ENCODE results near the gene KYNU. TPM values are rescaled to one million over a fixed set of nuclear protein-coding genes. Genes with fewer than 3 reads are reported as not detected.

The KYNU gene
- total and polyA plus RNA-seq, 2 of the 13 experiments (the other 11 are each of a cell fraction or from before 2014, with no cell fraction given): 21.9 to 68.6 TPM

DNA sequence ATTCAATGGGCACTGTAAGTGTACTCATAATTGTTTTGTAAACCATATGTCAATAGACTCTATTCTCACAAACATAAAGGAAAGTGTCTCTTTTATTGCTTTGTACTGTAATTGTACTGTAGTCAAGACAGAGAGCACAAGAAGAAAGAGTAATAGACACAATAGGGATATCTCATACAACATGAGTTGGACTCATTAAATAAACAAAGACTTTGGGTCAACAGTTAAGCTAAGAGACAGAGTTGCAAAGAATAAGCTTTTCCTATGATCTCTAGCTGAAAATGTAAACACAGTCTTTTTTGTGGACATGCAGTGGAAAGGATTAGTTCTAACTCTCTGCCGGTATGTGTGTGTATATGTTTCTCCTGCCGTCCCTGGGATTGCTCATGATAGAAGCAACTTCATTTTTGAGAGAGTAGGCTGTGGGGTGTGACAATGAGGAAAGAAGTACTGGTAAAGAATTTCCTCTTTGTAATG lies 13.9 kb upstream of the KYNU start (continued):
- no peak for TF ChIP-seq ZNF589 (CRISPR knock-in tag; conservative IDR thresholded peaks at IDR 0.05)
- no peak for TF ChIP-seq AGO1 (IDR thresholded peaks at IDR 0.05; ENCODE audit: low read depth, low read length, poor library complexity, severe bottlenecking)
- TF ChIP-seq, protein P1, sequence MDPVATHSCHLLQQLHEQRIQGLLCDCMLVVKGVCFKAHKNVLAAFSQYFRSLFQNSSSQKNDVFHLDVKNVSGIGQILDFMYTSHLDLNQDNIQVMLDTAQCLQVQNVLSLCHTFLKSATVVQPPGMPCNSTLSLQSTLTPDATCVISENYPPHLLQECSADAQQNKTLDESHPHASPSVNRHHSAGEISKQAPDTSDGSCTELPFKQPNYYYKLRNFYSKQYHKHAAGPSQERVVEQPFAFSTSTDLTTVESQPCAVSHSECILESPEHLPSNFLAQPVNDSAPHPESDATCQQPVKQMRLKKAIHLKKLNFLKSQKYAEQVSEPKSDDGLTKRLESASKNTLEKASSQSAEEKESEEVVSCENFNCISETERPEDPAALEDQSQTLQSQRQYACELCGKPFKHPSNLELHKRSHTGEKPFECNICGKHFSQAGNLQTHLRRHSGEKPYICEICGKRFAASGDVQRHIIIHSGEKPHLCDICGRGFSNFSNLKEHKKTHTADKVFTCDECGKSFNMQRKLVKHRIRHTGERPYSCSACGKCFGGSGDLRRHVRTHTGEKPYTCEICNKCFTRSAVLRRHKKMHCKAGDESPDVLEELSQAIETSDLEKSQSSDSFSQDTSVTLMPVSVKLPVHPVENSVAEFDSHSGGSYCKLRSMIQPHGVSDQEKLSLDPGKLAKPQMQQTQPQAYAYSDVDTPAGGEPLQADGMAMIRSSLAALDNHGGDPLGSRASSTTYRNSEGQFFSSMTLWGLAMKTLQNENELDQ (CRISPR knock-in tag; IDR thresholded peaks at IDR 0.05; ENCODE audit: borderline replicate concordance): no peak
- TF ChIP-seq, protein P2, sequence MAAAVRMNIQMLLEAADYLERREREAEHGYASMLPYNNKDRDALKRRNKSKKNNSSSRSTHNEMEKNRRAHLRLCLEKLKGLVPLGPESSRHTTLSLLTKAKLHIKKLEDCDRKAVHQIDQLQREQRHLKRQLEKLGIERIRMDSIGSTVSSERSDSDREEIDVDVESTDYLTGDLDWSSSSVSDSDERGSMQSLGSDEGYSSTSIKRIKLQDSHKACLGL (CRISPR knock-in tag; IDR thresholded peaks at IDR 0.05): no peak
- no peak for TF ChIP-seq ZNF670 (CRISPR knock-in tag; IDR thresholded peaks at IDR 0.05; ENCODE audit: borderline replicate concordance)
- TF ChIP-seq, protein P3, sequence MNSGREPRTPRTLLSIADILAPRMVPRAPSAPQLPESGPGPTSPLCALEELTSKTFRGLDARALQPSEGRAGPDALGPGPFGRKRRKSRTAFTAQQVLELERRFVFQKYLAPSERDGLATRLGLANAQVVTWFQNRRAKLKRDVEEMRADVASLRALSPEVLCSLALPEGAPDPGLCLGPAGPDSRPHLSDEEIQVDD (CRISPR knock-in tag; IDR thresholded peaks at IDR 0.05; ENCODE audit: borderline replicate concordance): no peak
- TF ChIP-seq SSRP1 (CRISPR knock-in tag; IDR thresholded peaks at IDR 0.05): no peak
- TF ChIP-seq HMG20B (CRISPR knock-in tag; conservative IDR thresholded peaks at IDR 0.05): peak; percentile 60; the same call in 1 of the 2 replicates
- TF ChIP-seq POLR2AphosphoS5 (IDR thresholded peaks at IDR 0.05; ENCODE audit: low read depth, low read length): no peak
- TF ChIP-seq FOXP1 (IDR thresholded peaks at IDR 0.05): peak; percentile 97
- TF ChIP-seq FOXP1 (CRISPR knock-in tag; IDR thresholded peaks at IDR 0.05): peak; percentile 95
- TF ChIP-seq, protein P4, sequence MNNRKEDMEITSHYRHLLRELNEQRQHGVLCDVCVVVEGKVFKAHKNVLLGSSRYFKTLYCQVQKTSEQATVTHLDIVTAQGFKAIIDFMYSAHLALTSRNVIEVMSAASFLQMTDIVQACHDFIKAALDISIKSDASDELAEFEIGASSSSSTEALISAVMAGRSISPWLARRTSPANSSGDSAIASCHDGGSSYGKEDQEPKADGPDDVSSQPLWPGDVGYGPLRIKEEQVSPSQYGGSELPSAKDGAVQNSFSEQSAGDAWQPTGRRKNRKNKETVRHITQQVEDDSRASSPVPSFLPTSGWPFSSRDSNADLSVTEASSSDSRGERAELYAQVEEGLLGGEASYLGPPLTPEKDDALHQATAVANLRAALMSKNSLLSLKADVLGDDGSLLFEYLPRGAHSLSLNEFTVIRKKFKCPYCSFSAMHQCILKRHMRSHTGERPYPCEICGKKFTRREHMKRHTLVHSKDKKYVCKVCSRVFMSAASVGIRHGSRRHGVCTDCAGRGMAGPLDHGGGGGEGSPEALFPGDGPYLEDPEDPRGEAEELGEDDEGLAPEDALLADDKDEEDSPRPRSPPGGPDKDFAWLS (CRISPR knock-in tag; IDR thresholded peaks at IDR 0.05; ENCODE audit: borderline replicate concordance): no peak
- no peak for TF ChIP-seq KLF15 (CRISPR knock-in tag; IDR thresholded peaks at IDR 0.05; ENCODE audit: borderline replicate concordance)
- TF ChIP-seq MTA3 (CRISPR knock-in tag; IDR thresholded peaks at IDR 0.05): no peak
- TF ChIP-seq HOXA5 (CRISPR knock-in tag; IDR thresholded peaks at IDR 0.05): peak; percentile 65
- TF ChIP-seq ZNF260 (CRISPR knock-in tag; IDR thresholded peaks at IDR 0.05; ENCODE audit: borderline replicate concordance, low read depth): no peak
- TF ChIP-seq, protein P5, sequence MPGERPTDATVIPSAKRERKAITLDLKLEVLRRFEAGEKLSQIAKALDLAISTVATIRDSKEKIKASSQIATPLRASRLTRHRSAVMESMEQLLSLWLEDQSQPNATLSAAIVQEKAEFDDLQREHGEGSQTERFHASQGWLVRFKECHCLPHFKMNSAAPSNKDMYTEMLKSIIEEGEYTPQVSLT (CRISPR knock-in tag; IDR thresholded peaks at IDR 0.05; ENCODE audit: borderline replicate concordance, low read depth): no peak
- no peak for TF ChIP-seq KLF12 (CRISPR knock-in tag; IDR thresholded peaks at IDR 0.05; ENCODE audit: borderline replicate concordance)
- TF ChIP-seq, protein P6, sequence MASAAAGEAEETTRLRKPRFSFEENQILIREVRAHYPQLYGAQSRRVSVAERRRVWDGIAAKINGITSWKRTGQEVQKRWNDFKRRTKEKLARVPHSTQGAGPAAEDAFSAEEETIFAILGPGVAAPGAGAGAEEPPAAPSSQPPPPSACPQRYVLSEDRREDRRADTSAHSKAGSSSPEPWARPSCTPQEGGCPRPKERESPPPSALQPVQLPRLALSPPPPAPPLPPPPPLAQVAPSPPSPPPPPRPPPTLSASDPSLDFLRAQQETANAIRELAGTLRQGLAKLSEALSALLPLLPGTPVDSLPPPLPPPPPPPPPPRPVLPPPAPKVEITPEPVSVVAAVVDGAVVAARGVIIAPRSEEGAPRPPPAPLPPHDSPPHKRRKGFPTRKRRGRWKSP (CRISPR knock-in tag; IDR thresholded peaks at IDR 0.05): peak; percentile 64; the same call in 1 of the 2 replicates
- TF ChIP-seq ZNF672 (CRISPR knock-in tag; IDR thresholded peaks at IDR 0.05): no peak
- no peak for TF ChIP-seq ZNF460 (CRISPR knock-in tag; IDR thresholded peaks at IDR 0.05; ENCODE audit: borderline replicate concordance)
- no peak for TF ChIP-seq ARNT (IDR thresholded peaks at IDR 0.05)
- TF ChIP-seq PLRG1 (conservative IDR thresholded peaks at IDR 0.05): no peak
- TF ChIP-seq, protein P7, sequence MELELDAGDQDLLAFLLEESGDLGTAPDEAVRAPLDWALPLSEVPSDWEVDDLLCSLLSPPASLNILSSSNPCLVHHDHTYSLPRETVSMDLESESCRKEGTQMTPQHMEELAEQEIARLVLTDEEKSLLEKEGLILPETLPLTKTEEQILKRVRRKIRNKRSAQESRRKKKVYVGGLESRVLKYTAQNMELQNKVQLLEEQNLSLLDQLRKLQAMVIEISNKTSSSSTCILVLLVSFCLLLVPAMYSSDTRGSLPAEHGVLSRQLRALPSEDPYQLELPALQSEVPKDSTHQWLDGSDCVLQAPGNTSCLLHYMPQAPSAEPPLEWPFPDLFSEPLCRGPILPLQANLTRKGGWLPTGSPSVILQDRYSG (CRISPR knock-in tag; IDR thresholded peaks at IDR 0.05): no peak
- no peak for TF ChIP-seq THYN1 (CRISPR knock-in tag; IDR thresholded peaks at IDR 0.05; ENCODE audit: borderline replicate concordance, low read depth)

Data from HepG2 (cell line).